GM13977 (cell line): ENCODE data around the gene TUBGCP6.
A peak's percentile ranks its signal among the peaks of the same experiment; 100 is the strongest.

Source experiments
- DNase-seq: peaks from one replicate; pipeline ENCODE4 v3.0.0; 2012; ENCODE audit warnings: low spot score
- CTCF ChIP-seq: IDR thresholded peaks from 2 replicates; pipeline ENCODE4 v1.5.1; 2012; ENCODE audit warnings: mild to moderate bottlenecking, control low read depth; ENCODE audit not compliant: insufficient read depth; ENCODE audit errors: extremely low read depth, missing control alignments
- in situ Hi-C: fragments of 300-500 bp; cut with MboI; formaldehyde crosslinking; loops from one replicate; pipeline ENCODE4 v1.12.0; 2022; ENCODE audit warnings: low sequenced_read_pairs, low pct_unique_long_range_greater_than_20kb, mixed read lengths, inconsistent platforms; ENCODE audit not compliant: unreplicated experiment

The TUBGCP6 gene

DNA sequence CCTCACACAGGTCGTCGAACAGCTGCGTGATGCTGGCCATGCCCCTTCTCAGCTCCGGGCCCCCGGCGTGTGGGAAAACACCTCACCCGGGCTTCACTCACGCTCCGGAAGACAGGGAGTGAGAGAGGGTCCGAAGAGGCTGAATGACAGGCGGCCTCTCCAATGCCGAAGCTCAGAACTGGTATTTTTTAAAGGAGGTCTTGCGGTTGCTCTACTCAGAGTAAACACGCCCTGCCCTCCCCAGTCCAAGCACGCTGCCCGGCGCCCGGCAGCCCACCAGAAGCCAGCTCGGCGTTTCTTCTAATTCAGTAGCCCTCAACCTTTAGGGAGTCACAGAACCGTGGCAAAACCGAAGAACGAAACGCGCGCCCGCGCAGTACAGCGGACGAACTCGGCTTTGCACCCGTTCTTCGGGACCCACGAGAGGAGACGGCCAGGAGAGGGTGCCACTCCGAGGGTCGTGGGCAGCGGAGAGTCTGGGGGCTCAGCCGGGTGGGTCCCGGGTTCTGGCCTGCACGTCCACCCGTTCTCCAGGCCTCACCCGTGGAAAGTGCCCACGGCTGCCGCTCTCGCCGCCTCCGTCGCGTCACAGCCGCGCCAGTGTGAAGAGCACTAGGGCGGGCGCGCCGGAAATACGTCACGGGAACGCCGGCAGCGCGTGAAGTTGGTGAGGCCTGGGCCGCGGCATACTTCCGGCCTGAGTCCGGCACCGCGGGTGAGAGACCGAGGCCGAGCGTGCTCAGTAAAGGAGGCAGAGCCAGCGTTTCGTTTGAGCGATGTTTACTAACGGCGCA is at the start of gene TUBGCP6:
TSS of gene TUBGCP6 (minus strand) at position 604 of the 794 bp plus-strand sequence. CDS start at position 40, 564 bp downstream.
- in situ Hi-C loops = no loop called here
- no peak for TF ChIP-seq CTCF
- peak; percentile 95 for DNase-seq

DNA sequence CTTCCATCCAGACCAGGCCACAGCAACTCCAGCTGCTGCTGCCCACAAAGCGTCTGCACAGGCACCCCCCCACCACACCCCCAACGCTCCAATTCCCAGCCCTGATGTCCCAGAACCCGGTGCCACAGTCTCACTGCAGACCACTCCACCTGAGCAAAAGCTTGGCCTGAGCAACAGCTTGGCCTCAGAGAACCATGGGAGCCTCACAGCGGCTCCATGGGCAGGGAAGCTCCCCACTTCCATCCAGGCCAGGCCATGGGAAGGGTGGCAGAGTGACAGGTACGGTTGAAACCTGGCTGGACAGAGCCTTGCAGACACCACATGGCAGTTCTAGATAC is 49.5 kb upstream of the TUBGCP6 start:
- in situ Hi-C loops = no loop called here
- TF ChIP-seq CTCF = no peak
- DNase-seq = no peak

DNA sequence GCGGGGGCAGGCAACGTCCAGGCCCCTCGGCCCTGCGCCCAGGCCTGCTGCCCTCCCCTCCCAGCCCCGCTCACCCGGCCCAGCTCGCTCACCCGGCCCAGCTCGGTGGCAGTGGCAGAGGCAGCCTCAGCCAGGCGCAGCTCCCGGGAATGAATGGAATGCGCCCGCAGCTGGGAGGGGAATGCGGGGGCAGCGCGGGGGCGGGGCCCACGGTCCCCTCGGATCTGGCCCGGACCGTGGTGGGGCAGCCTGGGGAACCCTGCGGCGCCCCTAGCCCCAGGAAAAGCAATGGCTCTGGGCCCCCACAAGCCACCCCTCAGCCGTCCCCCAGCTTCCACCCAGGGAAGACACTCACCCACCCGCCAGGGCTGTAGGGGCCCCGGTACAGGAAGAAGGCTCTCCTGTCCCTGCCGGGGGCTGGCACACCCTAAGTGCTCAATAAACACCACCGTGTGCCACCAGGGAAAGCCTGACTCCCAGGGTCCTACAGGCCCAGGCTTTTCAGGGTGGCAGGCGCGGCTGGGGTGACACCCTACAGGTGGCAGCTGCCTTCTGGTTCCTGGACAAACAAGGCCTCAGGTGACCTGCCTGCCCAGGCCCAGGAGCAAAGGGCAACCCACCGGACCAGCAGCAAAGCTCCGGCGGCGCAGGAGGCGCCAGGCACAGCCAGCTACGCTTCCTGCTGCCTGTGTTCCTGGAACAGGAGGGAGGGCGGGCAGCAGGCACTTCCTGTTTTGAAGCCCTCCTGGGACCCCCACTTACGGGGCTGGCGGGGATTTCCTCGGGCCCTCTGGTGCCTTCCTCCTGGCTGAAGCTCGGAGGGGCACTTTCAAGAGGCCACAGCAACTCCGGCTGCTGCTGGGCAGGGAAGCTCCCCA is 48.9 kb upstream of the TUBGCP6 start:
- no peak for DNase-seq
- in situ Hi-C loops = no loop called here
- no peak for TF ChIP-seq CTCF

GRCh38 chr22:50292643-50293440 is 48.0 kb upstream of the TUBGCP6 start:
- no peak for DNase-seq
- no peak for TF ChIP-seq CTCF
- in situ Hi-C loops = no loop called here

GRCh38 chr22:50289942-50290630 is 45.3 kb upstream of the TUBGCP6 start:
- DNase-seq = no peak
- TF ChIP-seq CTCF = no peak
- in situ Hi-C loops = no loop called here
